GM19455 (cell line): ENCODE results near the gene FBXO3.

Source experiments
- ATAC-seq: cut with Tn5 transposase; IDR thresholded peaks from one replicate; pipeline ENCODE4 v1.9.1; 2021; ENCODE audit not compliant: unreplicated experiment

FBXO3 gene

GRCh38 chr11:33772870-33773269 is 1.4 kb downstream of the FBXO3 start:
- ATAC-seq = no peak

GRCh38 chr11:33772300-33772699 is 2.0 kb downstream of the FBXO3 start:
- no peak for ATAC-seq

- ATAC-seq = no peak
Observed at GRCh38 chr11:33770236-33770635, 4.1 kb downstream of the FBXO3 start.

- no peak for ATAC-seq
Observed at GRCh38 chr11:33769542-33769941, 4.8 kb downstream of the FBXO3 start.

- no peak for ATAC-seq
Observed at GRCh38 chr11:33767624-33768023, 6.7 kb downstream of the FBXO3 start.

- no peak for ATAC-seq
Observed at GRCh38 chr11:33766085-33766484, 8.2 kb downstream of the FBXO3 start.

- ATAC-seq = peak; percentile 76
Observed at GRCh38 chr11:33761471-33761870, 12.8 kb downstream of the FBXO3 start.

- ATAC-seq = peak; percentile 92
Observed at GRCh38 chr11:33753304-33753967, 20.9 kb downstream of the FBXO3 start.

GRCh38 chr11:33751878-33752277 is 22.4 kb downstream of the FBXO3 start:
- no peak for ATAC-seq

GRCh38 chr11:33747979-33748378 is 26.3 kb downstream of the FBXO3 start:
- no peak for ATAC-seq

- ATAC-seq = no peak
Observed at GRCh38 chr11:33743291-33743690, 31.0 kb downstream of the FBXO3 start.

- no peak for ATAC-seq
Observed at GRCh38 chr11:33742249-33742851, 32.0 kb downstream of the FBXO3 start.

- ATAC-seq = no peak
Observed at GRCh38 chr11:33741806-33742205, 32.5 kb downstream of the FBXO3 start.

GRCh38 chr11:33737362-33737821 is 36.9 kb downstream of the FBXO3 start:
- ATAC-seq = no peak

GRCh38 chr11:33736148-33736812 is 38.0 kb downstream of the FBXO3 start, which contains the start of gene CD59:
Gene CD59 (minus strand): TSS chr11:33736423. CDS start chr11:33722445, 13,978 bp downstream.
- peak; percentile 63 for ATAC-seq

- peak; percentile 55 for ATAC-seq
Observed at GRCh38 chr11:33735271-33736147, 38.8 kb downstream of the FBXO3 start.

GRCh38 chr11:33734441-33735270 is 39.7 kb downstream of the FBXO3 start:
- no peak for ATAC-seq

- no peak for ATAC-seq
Observed at GRCh38 chr11:33733980-33734379, 40.3 kb downstream of the FBXO3 start.

GRCh38 chr11:33731723-33732531 is 42.4 kb downstream of the FBXO3 start:
- ATAC-seq = no peak
